ENCODE measurements around the gene SPATA17. TPM values are rescaled to one million over a fixed set of nuclear protein-coding genes. Genes with fewer than 3 reads are reported as not detected.

SPATA17 gene
- total and polyA plus RNA-seq, 2 of the 8 experiments (the other 6 are each of a cell fraction or from before 2014, with no cell fraction given), result 0.17 to 0.48 TPM

DNA sequence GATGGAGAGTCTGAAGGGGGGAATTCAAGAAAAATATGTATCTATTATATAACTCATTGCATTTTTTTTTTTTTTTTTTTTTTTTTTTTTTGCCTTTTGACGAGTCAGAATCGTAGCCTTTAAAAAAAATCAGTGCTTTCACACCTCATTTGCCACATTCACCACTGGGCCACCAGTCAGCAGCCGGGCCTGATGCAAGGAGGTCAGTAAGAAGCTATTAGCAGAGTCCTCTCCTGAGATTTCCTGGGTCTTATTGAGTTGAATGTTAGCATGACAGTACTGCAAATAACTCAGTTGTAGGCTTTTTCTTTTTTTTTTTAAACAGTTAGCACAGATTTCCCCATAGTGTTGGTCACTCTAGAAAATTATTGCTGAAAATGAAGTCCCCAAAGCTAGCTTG lies 139.8 kb downstream of the SPATA17 start (continued):
- TF ChIP-seq, protein P1, sequence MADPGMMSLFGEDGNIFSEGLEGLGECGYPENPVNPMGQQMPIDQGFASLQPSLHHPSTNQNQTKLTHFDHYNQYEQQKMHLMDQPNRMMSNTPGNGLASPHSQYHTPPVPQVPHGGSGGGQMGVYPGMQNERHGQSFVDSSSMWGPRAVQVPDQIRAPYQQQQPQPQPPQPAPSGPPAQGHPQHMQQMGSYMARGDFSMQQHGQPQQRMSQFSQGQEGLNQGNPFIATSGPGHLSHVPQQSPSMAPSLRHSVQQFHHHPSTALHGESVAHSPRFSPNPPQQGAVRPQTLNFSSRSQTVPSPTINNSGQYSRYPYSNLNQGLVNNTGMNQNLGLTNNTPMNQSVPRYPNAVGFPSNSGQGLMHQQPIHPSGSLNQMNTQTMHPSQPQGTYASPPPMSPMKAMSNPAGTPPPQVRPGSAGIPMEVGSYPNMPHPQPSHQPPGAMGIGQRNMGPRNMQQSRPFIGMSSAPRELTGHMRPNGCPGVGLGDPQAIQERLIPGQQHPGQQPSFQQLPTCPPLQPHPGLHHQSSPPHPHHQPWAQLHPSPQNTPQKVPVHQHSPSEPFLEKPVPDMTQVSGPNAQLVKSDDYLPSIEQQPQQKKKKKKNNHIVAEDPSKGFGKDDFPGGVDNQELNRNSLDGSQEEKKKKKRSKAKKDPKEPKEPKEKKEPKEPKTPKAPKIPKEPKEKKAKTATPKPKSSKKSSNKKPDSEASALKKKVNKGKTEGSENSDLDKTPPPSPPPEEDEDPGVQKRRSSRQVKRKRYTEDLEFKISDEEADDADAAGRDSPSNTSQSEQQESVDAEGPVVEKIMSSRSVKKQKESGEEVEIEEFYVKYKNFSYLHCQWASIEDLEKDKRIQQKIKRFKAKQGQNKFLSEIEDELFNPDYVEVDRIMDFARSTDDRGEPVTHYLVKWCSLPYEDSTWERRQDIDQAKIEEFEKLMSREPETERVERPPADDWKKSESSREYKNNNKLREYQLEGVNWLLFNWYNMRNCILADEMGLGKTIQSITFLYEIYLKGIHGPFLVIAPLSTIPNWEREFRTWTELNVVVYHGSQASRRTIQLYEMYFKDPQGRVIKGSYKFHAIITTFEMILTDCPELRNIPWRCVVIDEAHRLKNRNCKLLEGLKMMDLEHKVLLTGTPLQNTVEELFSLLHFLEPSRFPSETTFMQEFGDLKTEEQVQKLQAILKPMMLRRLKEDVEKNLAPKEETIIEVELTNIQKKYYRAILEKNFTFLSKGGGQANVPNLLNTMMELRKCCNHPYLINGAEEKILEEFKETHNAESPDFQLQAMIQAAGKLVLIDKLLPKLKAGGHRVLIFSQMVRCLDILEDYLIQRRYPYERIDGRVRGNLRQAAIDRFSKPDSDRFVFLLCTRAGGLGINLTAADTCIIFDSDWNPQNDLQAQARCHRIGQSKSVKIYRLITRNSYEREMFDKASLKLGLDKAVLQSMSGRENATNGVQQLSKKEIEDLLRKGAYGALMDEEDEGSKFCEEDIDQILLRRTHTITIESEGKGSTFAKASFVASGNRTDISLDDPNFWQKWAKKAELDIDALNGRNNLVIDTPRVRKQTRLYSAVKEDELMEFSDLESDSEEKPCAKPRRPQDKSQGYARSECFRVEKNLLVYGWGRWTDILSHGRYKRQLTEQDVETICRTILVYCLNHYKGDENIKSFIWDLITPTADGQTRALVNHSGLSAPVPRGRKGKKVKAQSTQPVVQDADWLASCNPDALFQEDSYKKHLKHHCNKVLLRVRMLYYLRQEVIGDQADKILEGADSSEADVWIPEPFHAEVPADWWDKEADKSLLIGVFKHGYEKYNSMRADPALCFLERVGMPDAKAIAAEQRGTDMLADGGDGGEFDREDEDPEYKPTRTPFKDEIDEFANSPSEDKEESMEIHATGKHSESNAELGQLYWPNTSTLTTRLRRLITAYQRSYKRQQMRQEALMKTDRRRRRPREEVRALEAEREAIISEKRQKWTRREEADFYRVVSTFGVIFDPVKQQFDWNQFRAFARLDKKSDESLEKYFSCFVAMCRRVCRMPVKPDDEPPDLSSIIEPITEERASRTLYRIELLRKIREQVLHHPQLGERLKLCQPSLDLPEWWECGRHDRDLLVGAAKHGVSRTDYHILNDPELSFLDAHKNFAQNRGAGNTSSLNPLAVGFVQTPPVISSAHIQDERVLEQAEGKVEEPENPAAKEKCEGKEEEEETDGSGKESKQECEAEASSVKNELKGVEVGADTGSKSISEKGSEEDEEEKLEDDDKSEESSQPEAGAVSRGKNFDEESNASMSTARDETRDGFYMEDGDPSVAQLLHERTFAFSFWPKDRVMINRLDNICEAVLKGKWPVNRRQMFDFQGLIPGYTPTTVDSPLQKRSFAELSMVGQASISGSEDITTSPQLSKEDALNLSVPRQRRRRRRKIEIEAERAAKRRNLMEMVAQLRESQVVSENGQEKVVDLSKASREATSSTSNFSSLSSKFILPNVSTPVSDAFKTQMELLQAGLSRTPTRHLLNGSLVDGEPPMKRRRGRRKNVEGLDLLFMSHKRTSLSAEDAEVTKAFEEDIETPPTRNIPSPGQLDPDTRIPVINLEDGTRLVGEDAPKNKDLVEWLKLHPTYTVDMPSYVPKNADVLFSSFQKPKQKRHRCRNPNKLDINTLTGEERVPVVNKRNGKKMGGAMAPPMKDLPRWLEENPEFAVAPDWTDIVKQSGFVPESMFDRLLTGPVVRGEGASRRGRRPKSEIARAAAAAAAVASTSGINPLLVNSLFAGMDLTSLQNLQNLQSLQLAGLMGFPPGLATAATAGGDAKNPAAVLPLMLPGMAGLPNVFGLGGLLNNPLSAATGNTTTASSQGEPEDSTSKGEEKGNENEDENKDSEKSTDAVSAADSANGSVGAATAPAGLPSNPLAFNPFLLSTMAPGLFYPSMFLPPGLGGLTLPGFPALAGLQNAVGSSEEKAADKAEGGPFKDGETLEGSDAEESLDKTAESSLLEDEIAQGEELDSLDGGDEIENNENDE (IDR thresholded peaks at IDR 0.05; ENCODE audit: insufficient replicate concordance, low read length), result no peak
- TF ChIP-seq CHD1 (IDR thresholded peaks at IDR 0.05; ENCODE audit: low read depth, low read length) (no peak), SAP30 (IDR thresholded peaks at IDR 0.05; ENCODE audit: insufficient read depth, insufficient replicate concordance, low read length) (no peak), HDAC2 (IDR thresholded peaks at IDR 0.05; ENCODE audit: borderline replicate concordance in 1 of 2, low read depth in 2 of 2, low read length in 2 of 2) (no peak), RNF2 (IDR thresholded peaks at IDR 0.05; ENCODE audit: borderline replicate concordance, low read depth, low read length, missing control alignments, poor library complexity, severe bottlenecking) (no peak), SP2 (IDR thresholded peaks at IDR 0.05; ENCODE audit: low read length) (no peak)

Measured in H1 (cell line).